HUES6 (cell line): Measurements from ENCODE around the gene PDAP1.
"Not testable (repeated sequence)": the region's sequence is repeated elsewhere in the genome, so short reads cannot be mapped to it uniquely, and the experiment has no call there.

Experiments
- H3K27ac ChIP-seq: 2 replicates; pipeline ENCODE4 v1.7.0; 2013; ENCODE audit warnings: low read depth, mild to moderate bottlenecking, low read length, inconsistent platforms
- H3K27me3 ChIP-seq: 2 replicates; pipeline ENCODE4 v1.6.1; 2013; ENCODE audit warnings: low read length; ENCODE audit not compliant: control insufficient read depth, insufficient read depth
- H3K36me3 ChIP-seq: 2 replicates; pipeline ENCODE4 v1.6.1; 2013; ENCODE audit warnings: low read length; ENCODE audit not compliant: control insufficient read depth, insufficient read depth
- H3K4me1 ChIP-seq: 2 replicates; pipeline ENCODE4 v1.6.1; 2013; ENCODE audit warnings: low read length; ENCODE audit not compliant: control insufficient read depth, insufficient read depth
- H3K4me3 ChIP-seq: 2 replicates; pipeline ENCODE4 v1.5.1; 2013; ENCODE audit warnings: low read depth, low read length
- H3K9ac ChIP-seq: one replicate; pipeline ENCODE4 v1.6.1; 2013; ENCODE audit warnings: mild to moderate bottlenecking, low read length
- H3K9me3 ChIP-seq: 2 replicates; pipeline ENCODE4 v1.6.1; 2013; ENCODE audit warnings: low read depth, low read length; ENCODE audit not compliant: control insufficient read depth, insufficient read depth

Gene PDAP1

DNA sequence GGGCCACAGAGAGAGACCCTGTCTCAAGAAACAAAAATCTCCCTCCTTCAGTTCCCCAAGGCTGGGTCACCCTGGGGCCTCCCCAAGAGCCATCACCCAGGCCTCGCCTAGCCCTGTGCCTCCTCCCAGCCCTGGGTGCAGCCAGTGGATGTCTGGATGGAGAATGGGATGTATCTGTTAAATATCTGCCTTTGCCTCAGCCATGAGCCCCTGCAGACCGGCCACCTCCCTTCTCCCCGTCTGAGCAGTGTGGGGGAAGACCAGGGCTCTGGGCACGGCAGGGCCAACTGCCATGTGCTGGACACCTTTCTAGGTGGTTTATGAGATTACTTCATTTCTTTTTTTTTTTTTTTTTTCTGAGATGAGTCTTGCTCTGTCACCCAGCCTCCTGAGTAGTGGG is 23.9 kb downstream of the PDAP1 start:
- no peaks in the 10 kb centered on the region for H3K9me3 ChIP-seq

DNA sequence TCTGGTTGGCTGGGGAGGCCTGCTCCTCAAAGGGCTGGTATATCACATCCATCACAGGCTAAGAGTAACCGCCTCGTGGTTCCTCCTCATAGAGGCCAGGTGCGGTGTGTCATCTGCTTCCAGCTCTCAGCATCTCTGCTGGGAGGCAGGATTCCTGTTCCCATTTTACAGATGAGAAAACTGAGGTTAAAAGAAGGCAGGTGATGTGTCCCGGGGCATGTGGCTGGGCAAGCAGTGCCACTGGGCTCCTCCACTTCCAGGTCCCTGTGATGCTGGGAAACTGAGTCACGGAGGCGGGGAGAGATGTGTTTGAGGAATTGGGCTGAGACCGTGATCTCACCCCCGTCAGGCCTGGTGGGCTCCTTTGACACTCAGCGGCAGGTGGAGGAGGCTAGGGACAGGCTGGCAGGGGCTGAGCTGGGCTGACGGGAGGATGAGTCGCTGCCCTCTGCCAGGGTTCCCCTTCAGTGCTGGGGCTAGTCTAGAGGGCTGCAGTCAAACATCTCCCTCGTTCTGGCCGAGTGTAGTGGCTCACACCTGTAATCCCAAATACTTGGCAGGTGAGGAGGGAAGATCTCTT is 24.5 kb downstream of the PDAP1 start:
- no peak overlapping the region for H3K27ac ChIP-seq
- H3K36me3 ChIP-seq: peaks cover 36% of the 10 kb centered on the region
- H3K9me3 ChIP-seq: no peaks in the 10 kb centered on the region
- no peak overlapping the region for H3K9ac ChIP-seq
- peaks cover 19% of the 10 kb centered on the region; the same call in 1 of the 2 replicates for H3K4me1 ChIP-seq
- H3K4me3 ChIP-seq: no peak overlapping the region
- H3K27me3 ChIP-seq: no peaks in the 10 kb centered on the region

More for the DNA sequence above, 23.9 kb downstream of the PDAP1 start:
- Histone ChIP-seq H3K36me3 (peaks cover 39% of the 10 kb centered on the region), H3K4me3 (no peak overlapping the region), H3K27ac (no peak overlapping the region), H3K27me3 (no peaks in the 10 kb centered on the region), H3K4me1 (peaks cover 13% of the 10 kb centered on the region; the same call in 1 of the 2 replicates), H3K9ac (no peak overlapping the region)

DNA sequence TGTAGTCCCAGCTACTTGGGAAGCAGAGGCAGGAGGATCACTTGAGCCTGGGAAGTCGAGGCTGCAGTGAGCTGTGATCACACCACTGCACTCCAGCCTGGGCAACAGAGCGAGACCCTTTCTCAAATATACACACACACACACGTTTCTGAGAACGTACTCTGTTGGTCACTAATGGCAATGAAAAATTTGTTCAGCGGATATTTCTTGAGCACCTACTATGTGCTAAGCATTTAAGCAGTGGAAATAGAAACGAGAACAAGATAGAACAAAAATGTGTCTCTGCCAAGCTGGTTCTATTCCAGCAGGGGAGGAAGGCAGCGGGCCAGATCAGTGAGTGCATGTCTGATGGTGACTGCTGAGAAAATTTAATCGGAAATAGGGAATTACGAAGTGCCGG is 25.2 kb downstream of the PDAP1 start:
- Histone ChIP-seq H3K9ac (no peak overlapping the region), H3K27me3 (no peaks in the 10 kb centered on the region), H3K36me3 (peaks cover 34% of the 10 kb centered on the region), H3K4me1 (peaks cover 19% of the 10 kb centered on the region; the same call in 1 of the 2 replicates), H3K4me3 (no peak overlapping the region), H3K27ac (no peak overlapping the region), H3K9me3 (no peaks in the 10 kb centered on the region)

DNA sequence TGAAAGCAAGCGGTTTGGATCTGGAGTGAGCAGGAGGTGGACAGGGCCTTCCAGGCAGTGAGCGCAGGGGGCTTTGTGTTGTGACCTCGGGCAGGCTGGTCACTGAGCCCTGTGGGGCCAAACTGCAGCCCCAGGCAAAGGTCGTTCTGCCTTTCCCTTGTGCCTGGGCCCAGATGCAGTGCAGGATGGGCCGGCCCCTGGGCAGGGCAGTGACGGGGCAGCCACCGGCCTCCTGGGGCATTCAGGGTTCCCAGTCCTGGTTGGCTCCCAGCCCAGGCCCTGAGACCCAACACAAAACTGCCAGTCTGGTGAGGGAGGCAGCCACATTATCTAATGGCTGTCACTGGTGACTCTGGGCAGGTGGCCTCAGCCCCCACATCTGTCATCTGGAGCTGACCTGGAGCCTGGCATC is 26.7 kb downstream of the PDAP1 start:
- Histone ChIP-seq H3K27ac (no peak overlapping the region), H3K4me3 (no peak overlapping the region), H3K36me3 (peaks cover 30% of the 10 kb centered on the region), H3K9me3 (no peaks in the 10 kb centered on the region), H3K9ac (no peak overlapping the region), H3K27me3 (no peaks in the 10 kb centered on the region), H3K4me1 (peaks cover 19% of the 10 kb centered on the region; the same call in 1 of the 2 replicates)

DNA sequence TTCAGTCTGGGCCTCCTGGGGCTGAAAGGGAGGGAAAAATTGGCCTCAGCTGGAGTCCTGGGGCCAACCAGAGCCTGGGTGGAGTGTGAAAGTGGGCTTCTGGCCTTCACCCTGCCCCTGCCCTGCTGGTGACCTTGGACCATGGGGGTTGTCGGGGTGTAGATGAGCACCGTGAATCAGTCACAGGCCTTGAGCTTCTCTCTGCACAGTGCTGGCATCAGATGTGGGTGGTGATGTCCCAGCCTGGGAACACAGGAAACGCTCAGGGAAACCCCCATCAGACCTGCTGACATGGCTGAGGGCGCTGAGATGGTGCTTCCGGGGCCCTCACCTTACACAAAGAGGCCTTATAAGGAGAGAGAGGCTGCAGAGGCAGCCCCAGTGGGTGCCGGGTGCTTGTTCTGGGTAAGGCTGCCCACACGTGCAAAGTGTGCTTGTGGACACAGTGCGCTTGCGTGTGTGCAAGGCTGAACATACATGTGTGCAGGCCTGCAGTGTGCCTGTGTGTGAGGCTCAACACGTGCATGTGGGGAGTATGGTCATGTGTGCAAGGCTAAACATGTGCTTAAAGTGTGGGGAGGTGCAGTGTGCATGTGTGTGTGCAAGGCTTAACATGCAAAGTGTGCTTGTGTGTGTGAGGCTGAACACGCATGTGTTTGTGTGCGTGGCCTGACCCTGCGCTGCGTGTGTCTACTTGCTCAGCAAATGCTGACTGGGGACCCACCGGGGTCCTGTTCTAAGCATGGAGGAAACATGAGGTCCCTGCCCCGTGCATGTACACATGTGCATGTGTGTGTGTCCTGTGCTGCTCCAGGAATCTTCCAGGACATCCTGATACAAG is 27.4 kb downstream of the PDAP1 start:
- peaks cover 19% of the 10 kb centered on the region; the same call in 1 of the 2 replicates for H3K4me1 ChIP-seq
- H3K27ac ChIP-seq: no peak overlapping the region
- H3K36me3 ChIP-seq: peaks cover 27% of the 10 kb centered on the region
- H3K4me3 ChIP-seq: no peak overlapping the region
- no peaks in the 10 kb centered on the region for H3K9me3 ChIP-seq
- no peak overlapping the region for H3K9ac ChIP-seq
- no peaks in the 10 kb centered on the region for H3K27me3 ChIP-seq

DNA sequence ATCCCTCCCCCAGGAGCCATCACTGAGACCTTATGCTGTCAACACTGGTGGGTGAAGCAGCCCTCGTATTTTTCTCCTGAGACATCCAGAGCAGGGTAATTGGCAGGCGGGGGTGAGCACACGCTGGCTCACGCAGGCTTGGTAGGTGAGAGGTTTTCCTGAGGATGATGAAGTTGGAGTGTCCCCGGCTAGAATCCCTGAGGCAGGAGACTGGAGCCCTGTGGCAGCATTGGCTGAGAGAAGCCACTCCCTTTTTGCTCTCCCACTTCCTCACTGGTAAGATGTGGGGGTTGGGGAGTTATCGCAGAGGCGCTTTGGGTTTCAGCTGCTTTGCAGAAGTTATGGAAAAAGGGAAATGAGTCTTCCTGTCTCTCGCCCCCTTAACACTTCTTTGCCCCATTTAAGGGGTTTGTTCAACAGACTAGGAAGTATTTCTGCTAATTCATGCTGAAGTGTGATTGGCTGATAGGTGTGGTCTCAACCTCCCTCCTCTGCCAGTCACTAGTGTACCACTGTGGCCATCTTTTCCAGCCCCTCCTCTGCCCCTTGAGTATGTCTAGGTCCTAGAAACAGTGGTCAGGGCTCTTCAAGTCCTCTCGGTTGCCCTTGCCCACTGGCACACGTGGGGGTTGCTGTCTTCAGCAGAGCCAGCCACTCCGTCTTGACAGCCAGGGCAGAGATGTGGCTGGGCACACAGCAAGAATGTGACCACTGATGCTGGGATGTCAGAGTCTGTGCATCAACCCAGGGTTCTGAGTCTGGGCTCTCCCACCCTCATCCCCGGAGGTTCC is 28.2 kb downstream of the PDAP1 start:
- Histone ChIP-seq H3K9me3 (no peaks in the 10 kb centered on the region), H3K4me3 (no peak overlapping the region), H3K27ac (peak overlapping the region; percentile 4; the same call in 1 of the 2 replicates), H3K27me3 (no peaks in the 10 kb centered on the region), H3K9ac (no peak overlapping the region), H3K4me1 (peaks cover 19% of the 10 kb centered on the region; the same call in 1 of the 2 replicates), H3K36me3 (peaks cover 27% of the 10 kb centered on the region)

DNA sequence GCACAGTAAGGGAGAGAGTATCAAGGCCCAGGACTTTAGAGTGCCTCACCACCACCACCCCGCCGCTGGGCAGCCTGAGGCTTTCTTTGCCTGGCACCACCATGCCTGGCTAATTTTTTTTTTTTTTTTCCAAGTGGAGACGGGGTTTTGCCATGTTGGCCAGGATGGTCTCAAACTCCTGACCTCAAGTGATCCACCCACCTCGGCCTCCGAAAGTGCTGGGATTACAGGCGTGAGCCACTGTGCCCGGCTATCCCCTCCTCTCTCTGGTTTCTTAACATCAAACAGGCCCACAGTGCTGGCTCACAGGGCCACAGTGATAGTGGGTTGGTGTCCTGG is 28.7 kb downstream of the PDAP1 start:
- H3K36me3 ChIP-seq: peaks cover 27% of the 10 kb centered on the region
- not testable (repeated sequence) for H3K4me3 ChIP-seq, H3K9me3 ChIP-seq, H3K27me3 ChIP-seq, H3K27ac ChIP-seq, H3K9ac ChIP-seq
- peaks cover 19% of the 10 kb centered on the region; the same call in 1 of the 2 replicates for H3K4me1 ChIP-seq

DNA sequence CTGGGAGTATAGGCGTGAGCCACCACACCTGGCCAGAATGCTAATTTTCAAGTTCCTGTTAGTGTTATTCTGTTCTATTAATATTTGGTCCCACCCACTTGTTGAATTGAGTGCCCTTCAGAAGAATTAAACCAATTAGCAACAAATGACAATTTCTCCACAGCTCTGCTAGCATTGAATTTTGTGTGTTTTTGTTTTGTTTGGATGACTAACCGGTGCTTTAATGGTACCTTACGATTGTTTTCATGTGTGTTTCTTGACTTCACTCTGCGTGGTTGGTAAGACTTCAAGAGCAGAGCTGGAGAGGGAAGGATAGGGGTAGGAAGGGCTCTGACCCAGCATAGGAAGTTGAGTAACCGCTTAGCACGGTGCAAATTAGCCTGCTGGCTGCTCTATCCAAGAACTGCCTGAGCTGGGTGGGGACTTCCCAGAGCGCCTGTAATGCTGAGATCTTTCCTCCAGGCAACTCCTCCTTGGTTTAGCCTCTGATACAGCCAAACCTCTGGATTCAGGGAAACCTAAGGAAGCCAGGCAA is 29.3 kb downstream of the PDAP1 start:
- no peaks in the 10 kb centered on the region for H3K27me3 ChIP-seq
- H3K36me3 ChIP-seq: peaks cover 27% of the 10 kb centered on the region
- H3K4me1 ChIP-seq: peaks cover 19% of the 10 kb centered on the region; the same call in 1 of the 2 replicates
- no peak overlapping the region for H3K27ac ChIP-seq
- no peak overlapping the region for H3K4me3 ChIP-seq
- H3K9ac ChIP-seq: no peak overlapping the region
- H3K9me3 ChIP-seq: no peaks in the 10 kb centered on the region

DNA sequence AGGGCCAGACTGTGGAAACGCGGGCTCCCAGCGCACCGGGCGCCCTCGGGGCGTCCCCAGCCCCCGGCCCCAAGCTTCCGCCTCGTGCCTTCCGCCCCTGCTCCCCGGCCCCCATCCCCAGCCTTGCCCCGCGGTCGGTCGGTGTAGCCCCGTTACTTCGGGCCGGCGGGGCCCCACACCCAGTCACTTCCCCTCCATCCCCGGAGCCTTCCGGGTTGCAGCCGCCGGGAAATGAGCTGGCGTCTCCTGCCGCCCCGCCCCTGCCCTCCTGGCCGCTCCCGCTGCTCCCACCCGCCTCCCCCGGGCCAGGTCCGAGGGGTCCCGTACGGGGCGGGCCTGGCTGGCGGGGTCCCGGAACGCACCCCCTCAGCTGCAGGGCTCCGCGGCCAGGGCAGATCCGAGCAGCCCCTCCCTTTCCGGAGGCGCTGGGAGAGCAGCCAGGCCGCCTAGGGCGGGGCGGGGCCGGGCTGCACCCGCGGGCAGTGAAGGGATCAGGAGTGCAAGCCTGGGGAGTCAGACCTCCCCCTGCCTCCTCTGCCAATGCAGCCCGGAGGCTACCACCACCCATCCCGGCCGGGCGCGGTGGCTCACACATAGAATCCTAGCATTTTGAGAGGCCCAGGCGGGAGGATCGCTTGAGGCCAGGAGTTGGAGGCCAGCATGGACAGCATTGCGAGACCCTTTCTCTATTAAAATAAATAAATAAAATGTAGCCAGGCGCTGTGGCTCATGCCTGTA is 33.2 kb downstream of the PDAP1 start:
- Histone ChIP-seq H3K9ac (peak overlapping the region; percentile 48), H3K4me1 (peaks cover 18% of the 10 kb centered on the region; the same call in 1 of the 2 replicates), H3K27me3 (no peaks in the 10 kb centered on the region), H3K27ac (peak overlapping the region; percentile 18; the same call in 1 of the 2 replicates), H3K36me3 (peaks cover 14% of the 10 kb centered on the region), H3K4me3 (peak overlapping the region; percentile 97), H3K9me3 (no peaks in the 10 kb centered on the region)
